ENCODE data around the gene ATP8B4. TPM values are rescaled to one million over a fixed set of nuclear protein-coding genes. Genes with fewer than 3 reads are reported as not detected.

ATP8B4 gene
- polyA plus RNA-seq, 4 donors: 2.5 to 3.9 (median 3.5) TPM

- no peak for DNase-seq (ENCODE audit: low read depth in 4 of 4, low spot score in 3 of 4)
Measured at GRCh38 chr15:50067254-50067653, 51.8 kb downstream of the ATP8B4 start.

- no peak for DNase-seq (ENCODE audit: low read depth in 4 of 4, low spot score in 3 of 4)
Measured at GRCh38 chr15:50066666-50067065, 52.4 kb downstream of the ATP8B4 start.

- DNase-seq (ENCODE audit: low read depth in 4 of 4, low spot score in 3 of 4): no peak
Measured at GRCh38 chr15:50066202-50066601, 52.8 kb downstream of the ATP8B4 start.

GRCh38 chr15:50065279-50065678, 53.8 kb downstream of the ATP8B4 start:
- DNase-seq (ENCODE audit: low read depth in 4 of 4, low spot score in 3 of 4): no peak

GRCh38 chr15:50064673-50065072, 54.4 kb downstream of the ATP8B4 start:
- no peak for DNase-seq (ENCODE audit: low read depth in 4 of 4, low spot score in 3 of 4)

- no peak for DNase-seq (ENCODE audit: low read depth in 4 of 4, low spot score in 3 of 4)
Measured at GRCh38 chr15:50063226-50063625, 55.8 kb downstream of the ATP8B4 start.

GRCh38 chr15:50061503-50061902, 57.5 kb downstream of the ATP8B4 start:
- DNase-seq (ENCODE audit: low read depth in 4 of 4, low spot score in 3 of 4): no peak

- DNase-seq (ENCODE audit: low read depth in 4 of 4, low spot score in 3 of 4): no peak
Measured at GRCh38 chr15:50059883-50060282, 59.1 kb downstream of the ATP8B4 start.

- no peak for DNase-seq (ENCODE audit: low read depth in 4 of 4, low spot score in 3 of 4)
Measured at GRCh38 chr15:50059203-50059772, 59.7 kb downstream of the ATP8B4 start.

GRCh38 chr15:50057905-50058639, 61.0 kb downstream of the ATP8B4 start:
- DNase-seq (ENCODE audit: low read depth in 4 of 4, low spot score in 3 of 4): no peak

- DNase-seq (ENCODE audit: low read depth in 4 of 4, low spot score in 3 of 4): no peak
Measured at GRCh38 chr15:50057196-50057595, 61.8 kb downstream of the ATP8B4 start.

GRCh38 chr15:50055750-50056157, 63.3 kb downstream of the ATP8B4 start:
- no peak for DNase-seq (ENCODE audit: low read depth in 4 of 4, low spot score in 3 of 4)

- DNase-seq (ENCODE audit: low read depth in 4 of 4, low spot score in 3 of 4): no peak
Measured at GRCh38 chr15:50055332-50055731, 63.7 kb downstream of the ATP8B4 start.

GRCh38 chr15:50053055-50053856, 65.8 kb downstream of the ATP8B4 start:
- DNase-seq (ENCODE audit: low read depth in 4 of 4, low spot score in 3 of 4): no peak

- peak; percentile 32 to 68 (median 57) for DNase-seq (ENCODE audit: low read depth in 4 of 4, low spot score in 3 of 4)
Measured at GRCh38 chr15:50051811-50052419, 67.1 kb downstream of the ATP8B4 start.

- peak in 1 of 4 donors; percentile 7 for DNase-seq (ENCODE audit: low read depth in 4 of 4, low spot score in 3 of 4)
Measured at GRCh38 chr15:50050986-50051743, 67.9 kb downstream of the ATP8B4 start.

GRCh38 chr15:50049871-50050270, 69.2 kb downstream of the ATP8B4 start:
- no peak for DNase-seq (ENCODE audit: low read depth in 4 of 4, low spot score in 3 of 4)

- DNase-seq (ENCODE audit: low read depth in 4 of 4, low spot score in 3 of 4): no peak
Measured at GRCh38 chr15:50046867-50047266, 72.2 kb downstream of the ATP8B4 start.

- DNase-seq (ENCODE audit: low read depth in 4 of 4, low spot score in 3 of 4): no peak
Measured at GRCh38 chr15:50046159-50046558, 72.9 kb downstream of the ATP8B4 start.

GRCh38 chr15:50044904-50045303, 74.1 kb downstream of the ATP8B4 start:
- DNase-seq (ENCODE audit: low read depth in 4 of 4, low spot score in 3 of 4): no peak
